NCI-H345 (cell line): Measurements from ENCODE around the gene CFAP70.
A peak's percentile ranks its signal among the peaks of the same experiment; 100 is the strongest.
"Not testable (repeated sequence)": the region's sequence is repeated elsewhere in the genome, so short reads cannot be mapped to it uniquely, and the experiment has no call there.

Experiments
- DNase-seq: peaks from one replicate; lab custom pipeline; 2025; lab: John Stamatoyannopoulos, UW

The CFAP70 gene

DNA sequence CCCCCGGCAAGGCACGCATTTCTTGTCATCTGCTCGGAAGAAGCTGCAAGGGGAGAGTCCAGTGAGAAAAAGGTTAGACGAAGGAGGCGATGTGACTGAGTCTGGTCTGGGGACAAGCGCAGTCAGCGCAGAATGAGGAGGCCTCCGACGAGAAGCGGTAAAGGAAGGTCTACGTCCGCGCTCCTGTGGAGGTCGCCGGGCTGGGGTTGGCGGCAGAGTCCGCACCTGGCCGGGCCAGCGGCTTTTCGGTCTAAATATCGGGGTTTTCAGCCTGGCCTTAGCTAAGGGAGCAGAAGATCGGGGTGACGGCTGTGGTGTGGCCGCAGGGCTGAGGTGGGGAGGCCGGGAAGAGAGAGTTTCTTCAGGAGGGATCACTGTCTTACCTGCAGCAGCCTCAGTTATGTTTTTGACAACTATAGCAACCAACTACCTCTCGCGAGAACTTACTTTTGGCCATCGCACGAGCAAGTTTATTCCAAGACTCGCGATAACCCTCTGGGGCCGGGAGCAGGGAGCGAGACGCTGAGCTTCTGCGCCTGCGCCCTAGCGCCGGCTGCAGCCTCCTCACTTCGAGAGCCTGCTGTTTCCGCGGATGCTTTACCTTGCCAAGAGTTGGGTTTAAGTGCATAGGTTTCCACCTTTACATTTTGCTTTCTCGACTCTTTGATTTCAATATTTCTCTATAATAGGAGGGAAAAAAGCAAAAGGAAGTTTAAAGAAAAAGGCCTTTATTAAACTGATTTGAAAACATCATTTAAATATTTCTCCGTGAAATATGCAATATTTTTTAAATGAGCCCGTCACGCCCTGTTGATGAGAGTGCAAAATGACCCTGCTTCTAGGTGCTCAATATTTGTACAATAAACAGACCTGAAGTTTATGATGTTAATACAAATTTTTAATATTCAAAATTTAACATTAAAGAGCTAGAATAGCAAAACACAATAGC lies at the start of gene CFAP70:
CFAP70 (minus strand) TSS at position 534 of the 949 bp plus-strand sequence. CDS start 4,068 bp downstream, outside the sequence.
- peak; percentile 95 for DNase-seq

GRCh38 chr10:73408061-73408460 lies 49.4 kb upstream of the CFAP70 start:
- DNase-seq: no peak

DNA sequence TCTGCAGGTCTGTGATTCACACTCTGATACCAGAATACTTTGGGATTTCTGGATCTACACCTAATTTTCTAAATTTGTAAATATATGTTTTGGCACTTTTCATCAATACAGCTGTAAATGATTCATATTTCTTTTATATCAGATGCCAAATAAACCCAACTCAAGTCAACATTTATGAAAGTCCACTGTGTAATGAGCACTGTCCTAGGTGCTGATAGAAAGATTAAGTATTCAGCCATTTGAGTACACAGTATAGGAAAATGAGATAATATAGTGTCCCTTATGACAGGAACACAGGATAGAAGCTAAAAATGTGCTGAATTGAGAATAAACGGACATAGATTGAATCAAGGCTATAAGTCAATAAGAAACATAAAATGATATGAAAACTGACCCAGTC lies 48.8 kb upstream of the CFAP70 start:
- no peak for DNase-seq

GRCh38 chr10:73406846-73407245 lies 48.2 kb upstream of the CFAP70 start:
- no peak for DNase-seq

DNA sequence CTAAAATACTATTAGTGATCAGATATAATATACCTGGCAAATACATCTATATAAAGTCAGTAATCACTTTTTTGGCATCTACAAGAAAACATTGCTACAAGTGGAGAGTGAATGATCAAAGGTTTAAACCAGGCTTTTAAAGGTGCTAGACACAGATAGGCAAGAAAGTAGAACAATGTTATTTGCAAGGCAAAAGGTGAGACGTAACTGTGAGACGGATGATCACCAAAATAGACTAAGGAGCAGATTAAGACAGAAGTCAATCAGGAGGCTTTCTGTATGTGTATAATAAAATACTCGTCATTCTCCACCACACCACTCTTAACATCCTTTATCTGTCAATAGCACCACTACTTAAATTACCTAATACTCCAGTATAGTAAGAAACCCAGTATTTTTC lies 46.9 kb upstream of the CFAP70 start:
- no peak for DNase-seq

DNA sequence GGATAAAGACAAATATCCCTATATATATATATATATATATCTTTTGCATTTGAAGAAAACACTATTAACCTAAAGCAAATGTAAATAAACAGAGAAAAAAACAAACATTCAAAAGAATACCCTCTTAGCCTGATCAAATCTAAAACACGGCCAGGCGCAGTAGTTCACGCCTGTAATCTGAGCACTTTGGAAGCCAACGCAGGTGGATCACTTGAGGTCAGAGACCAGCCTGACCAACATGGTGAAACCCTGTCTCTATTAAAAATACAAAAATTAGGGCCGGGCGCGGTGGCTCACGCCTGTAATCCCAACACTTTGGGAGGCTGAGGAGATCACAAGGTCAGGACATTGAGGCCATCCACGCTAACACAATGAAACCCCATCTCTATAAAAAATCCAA lies 46.0 kb upstream of the CFAP70 start:
- no peak for DNase-seq

GRCh38 chr10:73401636-73402035 lies 43.0 kb upstream of the CFAP70 start:
- DNase-seq: no peak

GRCh38 chr10:73399063-73399462 lies 40.4 kb upstream of the CFAP70 start:
- DNase-seq: no peak

DNA sequence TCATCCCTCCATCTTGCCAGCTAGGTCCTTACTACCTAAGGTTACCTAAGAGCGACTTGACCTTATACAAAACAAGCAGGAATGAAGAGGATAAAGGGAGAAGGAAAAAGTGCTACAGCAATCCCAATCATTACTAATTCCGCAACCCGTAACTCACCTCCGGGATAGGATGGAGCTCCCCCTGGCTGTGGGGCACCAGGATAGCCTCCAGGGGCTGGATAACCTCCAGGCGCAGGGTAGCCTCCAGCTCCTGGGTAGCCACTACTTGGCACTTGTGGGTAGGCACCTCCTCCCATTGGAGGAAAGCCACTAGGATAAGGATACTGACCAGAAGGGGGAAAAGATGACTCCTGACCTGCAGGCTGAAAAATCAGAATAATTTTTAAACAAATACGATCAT lies 39.4 kb upstream of the CFAP70 start:
- DNase-seq: no peak

DNA sequence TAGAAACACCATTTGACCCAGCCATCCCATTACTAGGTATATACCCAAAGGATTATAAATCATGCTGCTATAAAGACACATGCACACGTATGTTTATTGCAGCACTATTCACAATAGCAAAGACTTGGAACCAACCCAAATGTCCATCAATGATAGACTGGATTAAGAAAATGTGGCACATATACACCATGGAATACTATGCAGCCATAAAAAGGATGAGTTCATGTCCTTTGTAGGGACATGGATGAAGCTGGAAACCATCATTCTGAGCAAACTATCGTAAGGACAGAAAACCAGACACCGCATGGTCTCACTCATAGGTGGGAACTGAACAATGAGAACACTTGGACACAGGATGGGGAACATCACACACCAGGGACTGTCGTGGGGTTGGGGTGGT lies 35.7 kb upstream of the CFAP70 start:
- DNase-seq: not testable (repeated sequence)

DNA sequence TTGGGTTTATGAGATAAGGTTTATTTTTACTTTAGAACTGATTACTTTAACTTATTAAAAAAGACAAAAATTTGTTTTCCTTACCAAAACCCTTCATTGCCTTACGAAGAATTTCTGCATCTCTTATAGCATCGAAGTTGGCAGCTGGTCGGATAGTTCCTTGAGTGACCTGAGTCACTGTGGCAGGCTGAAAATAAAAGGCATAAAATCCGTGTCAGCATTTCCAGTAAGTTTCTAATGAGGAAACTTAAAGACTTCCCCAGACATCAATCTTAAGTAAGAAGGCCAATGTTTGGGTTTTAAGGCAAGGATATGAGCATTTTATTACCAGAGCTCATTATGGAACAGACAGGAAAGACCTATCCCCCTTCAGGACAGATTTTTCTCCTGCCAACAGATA lies 29.6 kb upstream of the CFAP70 start:
- no peak for DNase-seq

GRCh38 chr10:73386583-73386982 lies 27.9 kb upstream of the CFAP70 start:
- no peak for DNase-seq

DNA sequence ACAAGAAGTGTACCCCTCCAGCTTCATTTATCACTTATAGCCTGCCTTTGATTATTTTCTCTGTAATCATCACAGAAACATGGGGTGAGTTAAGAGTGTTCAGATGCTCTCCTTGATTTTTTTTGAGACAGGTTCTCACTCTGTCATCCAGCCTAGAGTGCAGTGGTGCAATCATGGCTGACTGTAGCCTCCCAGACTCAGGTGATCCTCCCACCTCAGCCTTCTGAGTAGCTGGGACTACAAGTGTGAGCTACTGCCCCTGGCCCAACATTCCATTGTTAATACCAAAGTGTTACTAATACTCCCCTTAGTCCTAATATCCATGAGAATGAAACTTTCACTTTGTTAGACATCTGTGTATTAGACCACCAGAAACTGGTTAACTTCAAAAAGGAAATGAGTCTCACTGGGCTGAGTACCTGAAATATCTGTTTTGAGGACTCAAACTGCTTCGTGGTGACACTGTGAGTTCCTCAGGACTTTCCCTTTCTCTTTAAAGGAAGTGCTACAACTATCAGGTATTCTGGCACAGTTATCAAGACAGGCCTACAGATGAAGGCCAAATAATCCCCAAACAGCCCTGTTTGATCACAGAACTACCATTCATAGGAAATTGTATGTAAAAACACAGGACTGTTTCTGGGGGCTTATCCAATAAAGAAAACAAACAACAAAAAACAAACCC lies 20.5 kb upstream of the CFAP70 start:
- no peak for DNase-seq

DNA sequence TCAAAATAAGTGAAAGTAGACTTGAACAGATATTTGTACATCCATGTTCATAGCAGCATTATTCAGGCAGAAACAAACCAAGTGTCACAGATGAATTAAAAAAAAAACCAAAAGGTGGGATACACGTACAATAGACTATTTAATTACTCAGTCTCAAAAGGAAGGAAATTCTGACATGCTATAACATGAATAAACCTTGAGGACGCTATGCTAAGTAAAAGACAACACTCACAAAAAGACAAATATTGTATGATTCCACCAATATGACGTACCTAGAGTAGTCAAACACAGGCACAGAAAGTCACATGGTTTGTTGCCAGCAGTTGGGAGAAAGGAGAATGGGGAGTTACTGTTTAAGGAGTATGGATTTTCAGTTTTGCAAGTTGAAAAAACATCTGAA lies 18.0 kb upstream of the CFAP70 start:
- no peak for DNase-seq

DNA sequence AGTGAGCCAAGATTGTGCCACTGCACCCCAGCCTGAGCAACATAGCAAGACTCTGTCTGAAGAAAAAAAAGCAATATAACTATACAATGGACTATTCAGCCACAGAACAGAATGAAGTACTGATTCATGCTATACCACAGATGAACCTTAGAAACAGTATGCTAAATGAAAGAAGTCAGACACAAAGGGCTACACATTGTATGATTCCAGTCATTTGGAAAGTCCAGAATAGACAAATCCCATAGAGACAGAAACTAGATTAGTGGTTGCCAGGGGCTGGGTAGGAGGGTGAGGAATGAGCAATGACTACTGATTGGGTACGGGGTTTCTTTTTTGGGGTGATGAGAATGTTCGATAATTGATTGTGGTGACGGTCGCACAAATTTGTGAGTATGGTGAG lies 9.6 kb upstream of the CFAP70 start:
- no peak for DNase-seq

GRCh38 chr10:73366381-73367298 lies 8.0 kb upstream of the CFAP70 start:
- no peak for DNase-seq

DNA sequence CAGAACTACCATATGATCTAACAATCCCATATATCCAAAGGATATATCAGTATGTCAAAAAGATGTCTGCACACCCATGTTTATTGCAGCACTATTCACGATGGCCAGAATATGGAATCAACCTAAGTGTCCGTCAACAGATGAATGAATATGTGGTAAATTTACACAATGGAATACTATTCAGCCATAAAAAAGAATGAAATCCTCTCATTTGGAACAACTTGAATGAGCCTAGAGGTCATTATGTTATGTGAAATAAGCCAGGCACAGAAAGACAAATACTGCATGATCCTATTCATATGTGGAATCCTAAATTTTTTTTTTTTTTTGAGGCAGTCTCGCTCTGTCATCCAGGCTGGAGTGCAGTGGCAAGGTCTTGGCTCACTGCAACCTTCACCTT lies 6.3 kb upstream of the CFAP70 start:
- DNase-seq: no peak

DNA sequence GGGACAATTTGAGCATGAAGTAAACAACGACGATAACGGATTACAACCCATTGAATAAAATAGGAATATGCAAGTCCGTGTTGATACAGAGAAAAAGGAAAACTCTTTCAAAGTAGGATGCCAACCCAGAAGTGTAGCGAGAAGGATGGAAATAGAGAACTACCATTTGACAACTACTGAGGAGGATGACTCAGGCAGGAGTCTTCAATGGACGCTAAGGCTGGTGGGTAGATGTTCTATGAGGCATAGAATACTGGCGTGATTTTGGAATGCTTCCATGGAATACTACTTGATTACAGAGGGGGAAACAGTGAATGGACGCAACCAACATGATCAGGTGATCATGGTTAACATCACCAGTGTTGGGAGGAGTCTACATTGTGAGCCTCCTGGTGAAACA lies 828 bp upstream of the CFAP70 start:
- no peak for DNase-seq

DNA sequence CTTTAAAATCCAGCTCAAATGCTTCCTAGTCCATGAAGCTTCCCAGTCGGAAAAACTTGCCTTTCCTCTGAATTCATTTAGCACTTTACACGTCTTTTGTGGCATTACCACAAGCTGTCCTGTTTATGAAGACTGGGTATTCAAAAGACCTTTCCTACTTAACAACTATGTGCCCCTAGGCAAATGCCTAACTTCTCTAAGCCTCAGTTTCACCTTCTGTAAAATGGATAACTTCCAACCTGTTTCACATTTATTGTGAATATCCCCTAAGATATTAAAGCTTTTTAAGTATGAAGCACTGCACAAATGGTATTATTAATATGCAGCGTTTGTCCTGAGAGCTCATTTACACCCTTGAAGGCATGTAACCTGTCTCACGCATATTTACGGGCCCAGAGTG lies 843 bp downstream of the CFAP70 start:
- no peak for DNase-seq

DNA sequence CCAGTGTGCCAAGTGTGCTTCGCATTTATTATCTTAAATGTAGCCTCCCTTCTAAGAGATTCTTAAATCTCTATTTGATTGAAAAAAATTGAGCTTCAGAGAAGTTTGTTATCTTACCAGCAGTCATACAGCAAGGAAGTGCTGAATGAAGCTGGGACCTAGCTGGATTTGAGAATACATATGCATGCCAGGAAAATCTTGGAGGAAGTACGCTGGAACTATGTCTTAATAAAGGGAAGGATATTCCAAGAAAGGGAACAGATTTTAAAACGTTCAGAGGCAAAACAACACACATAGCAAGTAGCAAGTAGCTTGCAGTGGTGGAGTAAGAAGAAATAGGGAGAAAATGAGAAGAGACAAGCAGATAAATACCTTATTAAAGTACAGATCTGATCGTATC lies 1.5 kb downstream of the CFAP70 start:
- DNase-seq: no peak

DNA sequence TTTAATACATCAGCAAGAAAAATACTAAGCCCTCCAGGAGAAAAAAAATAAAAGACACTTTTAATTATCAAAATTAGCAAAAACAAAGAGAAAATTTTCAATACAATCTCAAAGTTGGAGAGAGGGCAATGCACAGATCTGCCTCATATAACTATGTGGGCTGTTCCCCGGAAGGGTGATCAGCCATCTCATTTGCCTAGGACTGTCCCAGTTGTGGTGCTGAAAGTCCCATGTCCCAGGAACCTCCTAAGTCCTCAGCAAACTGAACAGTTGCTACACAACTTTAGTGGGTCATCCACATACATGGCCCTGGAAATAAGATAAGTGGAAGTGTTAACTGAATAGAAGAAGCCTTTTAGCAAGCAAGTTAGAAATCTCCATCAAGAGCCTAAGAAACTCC lies 14.4 kb downstream of the CFAP70 start:
- DNase-seq: no peak

- DNase-seq: no peak
Measured at GRCh38 chr10:73340121-73340520, 18.5 kb downstream of the CFAP70 start.
